GM19328 (cell line): ENCODE measurements around the gene SMAD2.
"Not testable (repeated sequence)": the region's sequence is repeated elsewhere in the genome, so short reads cannot be mapped to it uniquely, and the experiment has no call there.

Experiments
- ATAC-seq: cut with Tn5 transposase; IDR thresholded peaks from one replicate; pipeline ENCODE4 v1.9.1; 2021; ENCODE audit warnings: mild to moderate bottlenecking, moderate library complexity; ENCODE audit not compliant: unreplicated experiment

Gene SMAD2

GRCh38 chr18:47930199-47930930 is at the start of gene SMAD2:
Gene SMAD2 (minus strand): TSS chr18:47930659. CDS start chr18:47896756, 33,903 bp downstream.
- ATAC-seq, result peak; percentile 61

- ATAC-seq, result no peak
These were observed 49.2 kb upstream of the SMAD2 start for GRCh38 chr18:47979611-47980200.

GRCh38 chr18:47978603-47979002 is 48.1 kb upstream of the SMAD2 start:
- no peak for ATAC-seq

- no peak for ATAC-seq
These were observed 47.7 kb upstream of the SMAD2 start for GRCh38 chr18:47978141-47978540.

- ATAC-seq, result no peak
These were observed 45.2 kb upstream of the SMAD2 start for GRCh38 chr18:47975701-47976100.

- ATAC-seq, result no peak
These were observed 44.6 kb upstream of the SMAD2 start for GRCh38 chr18:47975105-47975504.

- no peak for ATAC-seq
These were observed 40.4 kb upstream of the SMAD2 start for GRCh38 chr18:47970664-47971531.

- ATAC-seq, result no peak
These were observed 39.4 kb upstream of the SMAD2 start for GRCh38 chr18:47969816-47970215.

GRCh38 chr18:47968721-47969120 is 38.3 kb upstream of the SMAD2 start:
- no peak for ATAC-seq

GRCh38 chr18:47968006-47968676 is 37.7 kb upstream of the SMAD2 start:
- no peak for ATAC-seq

GRCh38 chr18:47964053-47964452 is 33.6 kb upstream of the SMAD2 start:
- no peak for ATAC-seq

- not testable (repeated sequence) for ATAC-seq
These were observed 30.5 kb upstream of the SMAD2 start for GRCh38 chr18:47961003-47961402.

GRCh38 chr18:47953471-47953931 is 23.0 kb upstream of the SMAD2 start:
- ATAC-seq, result peak; percentile 65

- ATAC-seq, result no peak
These were observed 20.1 kb upstream of the SMAD2 start for GRCh38 chr18:47950511-47950910.

- no peak for ATAC-seq
These were observed 18.7 kb upstream of the SMAD2 start for GRCh38 chr18:47949202-47949601.

GRCh38 chr18:47946889-47947288 is 16.4 kb upstream of the SMAD2 start:
- ATAC-seq, result no peak

GRCh38 chr18:47944972-47945852 is 14.8 kb upstream of the SMAD2 start:
- no peak for ATAC-seq

- no peak for ATAC-seq
These were observed 6.5 kb upstream of the SMAD2 start for GRCh38 chr18:47936952-47937351.

- ATAC-seq, result no peak
These were observed 5.0 kb upstream of the SMAD2 start for GRCh38 chr18:47935321-47936055.
